GM21526 (cell line): ENCODE results near the gene TCEAL4.
A peak's percentile ranks its signal among the peaks of the same experiment; 100 is the strongest.

Experiments used
- ATAC-seq: cut with Tn5 transposase; IDR thresholded peaks from one replicate; pipeline ENCODE4 v1.9.1; 2021; ENCODE audit warnings: moderate library complexity; ENCODE audit not compliant: unreplicated experiment, low FRiP score

The TCEAL4 gene

DNA sequence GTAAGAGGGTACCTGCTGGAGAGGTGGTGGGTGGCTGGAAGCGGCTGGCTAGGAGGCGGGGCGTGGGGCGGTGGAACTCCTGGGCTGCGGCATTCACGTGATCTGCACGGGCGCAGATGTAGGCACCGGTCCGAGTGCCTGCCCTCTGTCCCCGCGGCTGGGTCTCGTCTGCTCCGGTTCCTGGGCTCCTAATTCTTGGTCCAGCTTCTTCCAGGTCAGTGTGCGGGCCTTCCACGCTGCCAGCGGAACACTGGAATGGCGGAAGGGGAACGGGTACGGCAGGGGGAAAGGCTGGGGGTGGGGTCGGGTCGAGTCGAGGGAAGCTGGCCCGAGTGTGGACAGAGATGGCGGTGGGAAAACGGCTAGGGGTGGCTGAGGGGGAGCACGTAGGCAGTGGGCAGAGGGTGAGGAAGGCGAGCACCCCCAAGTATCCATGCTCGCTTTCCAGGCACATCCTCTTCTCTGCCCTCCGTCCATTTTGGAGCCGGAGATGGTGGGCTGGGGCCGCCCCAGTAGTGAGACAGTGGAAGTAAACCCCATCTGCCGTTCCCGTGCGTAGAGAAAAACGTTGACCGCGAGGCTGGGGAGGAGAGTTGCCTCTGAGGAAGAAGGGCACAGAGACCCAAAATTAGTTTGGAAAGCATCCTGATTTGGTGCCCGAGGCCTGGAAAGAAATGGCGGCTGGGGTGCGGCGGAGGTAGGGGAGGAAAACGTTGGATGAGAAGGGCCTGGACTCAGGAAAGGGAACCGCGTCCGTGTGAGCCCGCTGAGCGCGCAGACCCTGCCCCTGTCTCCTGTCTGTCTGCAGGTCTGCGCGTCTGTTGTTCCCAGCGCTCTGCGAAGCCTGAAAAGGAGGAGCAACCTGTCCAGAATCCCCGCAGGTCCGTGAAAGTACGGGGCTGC is at the start of gene TCEAL4:
TSS of gene TCEAL4 (plus strand) at position 105 of the 903 bp plus-strand sequence. CDS start 1,161 bp downstream, outside the sequence.
- ATAC-seq = peak; percentile 75

DNA sequence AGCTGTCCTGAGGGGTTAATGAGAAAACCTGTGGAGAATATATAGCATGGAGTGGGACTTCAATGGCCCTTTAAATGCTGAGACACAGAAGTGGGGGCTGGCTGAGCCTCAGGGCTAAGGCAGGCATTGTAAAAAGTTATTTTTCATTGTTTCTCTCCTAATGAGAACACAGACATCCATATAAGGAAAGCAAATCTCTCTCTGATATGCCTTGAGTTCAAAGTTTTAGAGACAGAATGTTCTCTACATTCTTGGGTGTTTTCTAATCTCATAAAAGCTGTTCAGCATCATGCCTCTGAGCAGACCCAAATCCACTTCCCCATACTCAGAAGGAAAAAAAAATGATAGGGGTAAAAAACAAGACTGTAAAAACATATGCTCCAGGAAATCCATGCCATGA is 49.2 kb upstream of the TCEAL4 start:
- no peak for ATAC-seq

DNA sequence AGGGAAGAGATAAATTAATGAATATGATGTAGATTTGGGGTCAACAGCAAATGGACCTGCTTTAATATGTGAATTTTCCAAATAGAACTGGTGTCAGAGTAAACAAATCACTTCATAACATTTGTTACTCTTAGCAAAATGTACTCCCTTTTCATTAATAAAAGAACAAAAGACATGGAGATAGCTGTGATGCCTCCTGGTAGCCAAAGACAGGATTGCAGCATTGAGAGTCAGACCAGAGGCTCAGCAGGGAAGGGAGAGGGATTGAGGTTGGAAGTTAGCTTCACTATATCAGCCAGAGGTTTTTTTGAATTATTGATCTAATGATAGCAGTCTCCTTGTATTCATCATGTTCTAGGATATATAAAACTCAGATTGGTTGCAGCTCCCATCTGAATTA is 48.6 kb upstream of the TCEAL4 start:
- ATAC-seq = no peak

DNA sequence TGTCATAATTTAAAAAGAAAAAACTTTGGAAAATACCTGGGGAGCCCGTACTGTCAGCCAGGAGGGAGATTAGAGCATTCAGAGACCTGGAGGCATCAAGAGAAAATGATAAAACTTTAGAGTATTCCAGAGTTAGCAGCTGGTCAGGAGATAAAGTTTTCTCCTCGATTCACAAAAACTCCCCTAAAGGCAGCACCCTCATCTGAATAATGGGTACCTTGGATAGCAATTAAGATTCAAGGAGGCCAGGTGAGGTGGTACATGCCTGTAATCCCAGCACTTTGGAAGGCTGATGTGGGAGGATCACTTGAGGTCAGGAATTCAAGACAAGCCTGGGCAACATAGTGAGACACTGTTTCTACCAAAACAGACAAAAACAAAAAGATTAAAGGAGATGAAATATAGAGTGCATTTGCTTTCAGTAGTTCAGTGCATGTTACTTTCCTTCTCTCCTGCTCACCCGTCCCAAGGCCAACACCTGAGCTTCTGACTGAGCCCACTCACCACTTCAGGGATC is 47.4 kb upstream of the TCEAL4 start:
- ATAC-seq = no peak

DNA sequence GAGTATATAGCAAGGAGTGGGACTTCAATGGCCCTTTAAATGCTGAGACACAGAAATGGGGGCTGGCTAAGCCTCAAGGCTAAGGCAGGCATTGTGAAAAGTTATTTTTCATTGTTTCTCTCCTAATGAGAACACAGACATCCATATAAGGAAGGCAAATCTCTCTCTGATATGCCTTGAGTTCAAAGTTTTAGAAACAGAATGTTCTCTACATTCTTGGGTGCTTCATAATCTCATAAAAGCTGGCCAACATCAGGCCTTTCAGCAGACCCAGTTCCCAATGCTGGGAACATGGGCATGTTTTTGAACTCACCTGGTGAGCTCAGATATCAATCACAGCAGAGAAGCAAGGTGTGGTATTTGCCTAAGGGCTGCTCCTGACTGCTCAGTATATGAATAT is 46.6 kb upstream of the TCEAL4 start:
- no peak for ATAC-seq

DNA sequence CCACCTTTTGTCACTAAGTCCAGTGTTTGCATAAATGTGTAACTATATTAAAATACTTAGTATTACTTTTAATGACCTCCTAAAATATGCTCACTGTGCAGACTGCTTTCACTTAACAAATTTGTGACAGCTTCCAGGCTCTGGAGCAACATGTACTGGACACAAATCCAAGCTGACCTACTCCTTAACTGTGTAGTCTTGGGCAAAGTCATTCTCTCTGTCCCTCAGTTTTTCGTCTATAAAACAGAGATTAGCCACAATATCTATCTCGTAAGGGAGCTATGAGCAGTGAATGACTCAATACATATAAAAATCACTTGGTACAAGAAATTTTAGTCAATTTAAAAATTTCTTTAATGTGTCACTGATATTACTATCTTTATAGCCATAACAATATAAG is 45.6 kb upstream of the TCEAL4 start:
- no peak for ATAC-seq

DNA sequence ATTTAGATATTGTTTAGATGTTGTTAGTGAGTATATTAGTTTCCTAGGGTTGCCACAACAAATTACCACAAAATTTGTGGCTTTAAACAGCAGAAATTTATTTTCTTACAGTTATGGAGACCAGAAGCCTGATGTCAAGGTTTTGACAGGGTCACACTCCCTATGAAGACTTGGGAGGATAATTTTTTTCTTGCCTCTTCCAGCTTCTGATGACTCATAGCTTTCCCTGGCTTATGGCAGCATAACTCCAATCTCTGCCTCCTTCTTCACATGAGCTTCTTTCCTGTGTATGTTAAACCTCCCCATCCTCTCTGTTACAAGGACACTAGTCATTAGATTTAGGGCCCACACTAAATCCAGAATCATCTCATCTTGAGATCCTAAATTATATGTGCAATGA is 45.2 kb upstream of the TCEAL4 start:
- no peak for ATAC-seq

DNA sequence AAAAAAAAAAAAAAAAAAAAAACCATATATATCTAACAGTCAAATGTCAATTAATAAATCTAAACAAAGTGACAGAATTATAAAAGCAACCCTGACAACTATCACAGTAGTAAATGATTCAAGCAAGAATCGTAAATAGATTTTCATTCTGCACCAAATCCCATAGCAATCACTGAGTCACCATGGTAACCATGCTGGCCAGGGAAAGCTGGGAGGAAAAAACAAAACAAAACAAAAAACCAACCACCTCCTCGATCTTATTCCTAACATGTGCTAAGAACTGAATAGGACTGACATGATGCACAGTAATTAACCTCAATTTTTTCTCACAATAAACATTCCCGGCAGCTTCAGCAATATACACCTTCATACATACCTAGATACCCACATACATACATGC is 35.4 kb upstream of the TCEAL4 start:
- ATAC-seq = no peak

DNA sequence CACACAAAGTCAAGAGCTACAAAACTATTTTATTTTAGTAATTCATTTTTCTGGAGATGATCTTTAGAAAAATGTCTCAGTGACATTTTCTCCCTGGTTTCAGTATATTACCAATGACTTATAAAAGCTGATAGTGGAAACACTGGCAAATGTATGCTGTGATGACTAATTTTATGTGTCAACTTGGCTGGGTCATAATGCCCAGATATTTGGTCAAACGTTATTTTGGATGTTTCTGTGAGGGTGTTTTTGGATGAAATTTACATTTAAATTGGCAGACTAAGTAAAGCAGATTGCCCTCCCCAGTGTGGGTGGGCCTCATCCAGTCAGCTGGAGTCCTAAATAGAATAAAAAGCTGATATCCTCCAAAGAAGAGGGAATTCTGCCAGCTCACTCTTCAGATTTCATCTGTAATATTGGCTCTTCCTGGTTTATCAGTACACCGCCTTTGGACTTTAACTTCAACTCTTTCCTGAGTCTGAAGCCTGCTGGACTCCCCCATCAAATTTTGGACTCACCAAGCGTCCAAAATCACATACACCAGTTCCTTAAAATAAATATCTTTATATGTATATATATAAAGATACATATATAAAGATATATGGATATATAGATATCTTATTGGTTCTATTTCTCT is 34.8 kb upstream of the TCEAL4 start:
- no peak for ATAC-seq

DNA sequence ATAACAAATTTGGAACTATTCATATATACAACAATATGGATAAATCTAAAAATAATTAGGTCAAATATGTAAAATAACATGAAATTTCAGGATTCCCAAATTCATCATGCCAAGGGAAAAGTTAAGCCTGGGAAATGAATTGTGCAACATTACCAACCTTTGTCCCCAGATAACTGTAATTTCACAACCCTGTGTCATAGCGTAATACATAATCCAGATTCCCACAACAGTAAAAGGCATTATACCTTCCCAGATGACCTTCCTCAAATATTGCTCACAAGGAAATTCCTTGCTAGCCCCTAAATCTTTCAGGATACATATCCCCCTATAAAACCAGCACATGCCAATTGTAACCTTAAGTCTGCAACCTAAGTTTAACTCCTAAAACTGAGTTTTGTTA is 33.1 kb upstream of the TCEAL4 start:
- ATAC-seq = no peak

DNA sequence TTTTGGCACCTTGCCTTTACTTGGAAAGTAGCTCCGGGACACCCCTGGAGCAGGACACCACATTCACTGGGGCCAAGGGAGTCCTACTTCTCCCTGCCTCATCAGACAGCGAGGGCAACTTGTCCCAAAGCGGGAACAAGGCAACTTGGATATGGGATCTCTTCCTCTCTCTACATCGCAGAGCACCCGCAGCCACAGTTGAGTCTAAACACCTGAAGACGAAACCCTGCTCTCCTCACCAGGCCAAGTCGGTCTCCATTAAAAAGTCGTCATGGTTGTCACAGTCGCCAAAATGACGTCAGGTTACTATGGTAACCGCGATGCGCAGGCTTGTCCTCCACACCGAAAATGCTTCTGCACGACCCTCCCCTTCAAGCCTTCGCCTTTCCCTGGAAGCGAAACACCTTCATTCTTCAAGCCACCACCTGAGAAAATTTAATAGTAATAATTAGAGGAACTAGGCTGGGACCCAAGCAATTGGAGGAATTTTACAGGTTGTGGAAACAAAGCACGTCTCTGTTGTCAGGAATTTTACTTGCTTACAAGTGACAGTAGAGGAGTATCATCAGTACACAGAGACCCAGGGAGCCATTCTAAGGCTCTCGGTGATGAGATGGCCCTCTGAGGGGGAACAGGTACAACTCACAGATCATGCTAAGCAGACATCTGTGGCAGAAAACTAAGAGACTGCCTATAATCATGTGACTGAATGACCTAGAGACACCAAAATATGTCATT is 30.5 kb upstream of the TCEAL4 start:
- ATAC-seq = peak; percentile 97

DNA sequence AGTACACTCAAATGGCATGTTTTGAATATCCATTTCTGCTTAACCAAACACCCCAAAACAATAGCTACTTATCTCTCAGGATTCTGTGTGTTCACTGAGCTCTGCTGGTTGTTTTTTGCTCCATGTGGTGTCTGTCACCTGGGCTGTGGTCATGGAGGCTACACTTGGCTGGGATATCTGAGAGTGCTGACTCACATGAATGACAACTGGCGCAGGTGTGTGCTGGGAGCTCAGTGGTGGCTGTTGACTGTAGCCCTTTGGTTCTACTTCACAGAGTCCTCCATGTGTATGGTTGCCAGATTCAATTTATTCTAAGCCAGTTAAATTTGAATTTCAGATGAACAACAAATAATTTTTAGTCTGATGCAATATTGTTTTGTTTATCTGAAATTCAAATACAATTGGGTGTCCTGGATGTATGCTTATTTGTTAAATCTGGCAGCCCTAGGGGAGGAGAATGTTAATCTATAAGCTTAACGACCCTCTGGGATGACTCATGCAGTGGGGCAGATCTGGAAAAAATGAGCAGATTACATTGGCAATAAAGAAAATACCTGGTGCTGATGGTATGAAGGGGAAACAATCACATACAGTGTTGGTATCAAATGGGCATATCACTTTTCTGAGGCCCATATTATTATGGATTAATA is 28.2 kb upstream of the TCEAL4 start:
- no peak for ATAC-seq

DNA sequence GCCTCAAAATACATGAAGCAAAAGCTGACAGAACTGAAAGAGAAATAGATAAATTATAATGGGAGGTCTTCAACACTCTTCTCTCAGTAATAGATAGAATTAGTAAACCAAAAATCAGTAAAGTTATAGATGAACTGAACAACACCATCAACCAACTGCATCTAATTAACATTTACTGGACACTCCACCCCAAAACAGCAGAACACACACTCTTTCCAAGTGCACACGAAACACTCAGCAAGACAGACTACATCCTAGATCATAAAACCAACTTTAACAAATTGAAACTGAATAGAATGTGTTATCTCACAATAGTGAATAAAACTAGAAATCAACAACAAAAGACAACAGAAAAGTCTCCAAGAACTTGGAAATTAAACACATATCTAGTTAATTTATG is 25.1 kb upstream of the TCEAL4 start:
- ATAC-seq = no peak

DNA sequence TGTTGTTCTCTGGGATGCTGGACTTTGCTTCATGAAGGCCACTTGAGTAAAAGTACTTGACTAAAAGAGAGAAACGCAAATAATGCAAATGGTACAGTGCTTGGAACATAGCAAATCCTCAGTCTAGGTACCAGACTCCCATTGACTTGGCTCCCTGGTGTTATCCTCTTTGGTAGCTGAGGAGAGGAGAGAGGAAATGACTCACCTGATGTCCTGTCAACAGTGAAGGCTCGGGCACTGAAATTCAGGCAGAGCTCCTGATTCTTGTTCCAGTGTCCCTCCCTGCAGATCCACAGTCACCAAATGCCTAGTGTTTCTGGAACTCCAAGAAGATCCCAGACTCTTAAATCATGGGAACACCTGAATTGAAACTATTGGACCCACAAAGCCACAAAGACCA is 22.5 kb upstream of the TCEAL4 start:
- no peak for ATAC-seq

DNA sequence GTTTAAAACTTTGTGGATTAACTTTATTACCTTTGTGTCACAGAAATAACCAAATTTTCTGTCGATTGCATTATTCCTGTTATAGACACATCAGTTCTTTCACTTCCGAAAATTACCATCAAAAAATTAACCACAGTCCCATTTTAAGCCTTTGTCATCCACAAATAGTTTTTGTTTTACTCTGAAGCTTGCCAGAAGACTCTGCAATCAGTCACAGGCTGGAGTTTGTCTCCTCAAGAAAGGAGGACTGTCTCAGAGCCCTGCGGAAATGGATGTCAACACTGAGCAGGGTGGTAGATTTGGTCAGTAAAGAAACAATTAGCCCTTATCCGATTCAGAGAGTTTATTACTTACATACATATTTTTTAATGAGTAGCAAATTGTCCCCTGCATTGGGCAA is 20.1 kb upstream of the TCEAL4 start:
- ATAC-seq = no peak

DNA sequence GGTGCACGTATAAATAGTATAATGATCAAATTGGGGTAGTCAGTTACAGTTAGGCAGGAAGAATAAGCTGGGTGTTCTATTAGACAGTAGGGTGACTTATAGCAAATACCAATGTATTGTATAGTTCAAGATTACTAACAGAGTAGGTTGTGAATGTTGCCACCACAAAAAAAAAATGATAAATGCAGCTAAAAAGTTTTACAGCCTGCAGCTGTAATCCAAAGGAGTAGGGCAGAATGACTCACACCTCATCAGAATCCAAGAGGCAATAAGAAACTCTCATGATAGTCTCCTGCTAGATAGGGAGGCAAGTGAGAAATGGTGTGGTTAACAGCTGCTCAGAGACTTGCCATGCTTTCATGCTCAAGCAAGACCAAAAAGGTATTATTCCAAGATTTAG is 19.6 kb upstream of the TCEAL4 start:
- no peak for ATAC-seq

DNA sequence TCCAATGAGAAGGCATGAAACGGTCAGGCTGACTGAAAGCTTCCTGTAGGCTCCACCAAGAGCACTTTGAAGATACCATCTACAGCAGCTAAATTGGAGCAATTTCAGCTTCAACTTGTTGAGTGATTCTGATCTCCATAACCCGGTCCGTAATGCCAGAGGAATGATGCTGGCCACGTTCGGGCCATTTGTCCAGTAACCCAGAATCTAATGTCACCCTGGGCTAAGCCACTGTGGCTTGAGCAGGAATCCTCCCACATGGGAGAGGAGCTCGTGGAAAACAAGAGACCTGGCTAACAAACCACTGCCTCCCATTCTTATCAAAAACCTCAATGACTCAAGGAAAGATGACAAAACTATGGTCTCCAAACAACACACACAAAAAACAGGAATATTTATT is 14.2 kb upstream of the TCEAL4 start:
- no peak for ATAC-seq

DNA sequence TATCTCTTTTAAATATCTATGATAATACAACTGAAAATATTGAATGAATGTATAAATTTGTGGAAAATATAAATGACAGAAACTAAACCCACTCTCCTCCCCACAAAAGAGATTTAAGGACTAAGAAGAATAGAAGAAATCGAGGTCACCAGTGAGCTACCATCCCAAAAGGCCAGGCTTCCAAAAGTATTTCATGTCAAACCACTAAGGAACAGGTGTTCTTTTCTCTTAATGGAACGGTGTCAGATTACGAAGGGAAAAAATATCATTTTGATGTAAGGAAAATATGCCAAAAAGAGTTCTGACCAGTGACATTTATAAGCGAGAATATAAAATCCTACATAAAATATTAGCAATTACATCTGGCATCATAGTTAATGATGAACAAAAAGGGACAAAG is 13.6 kb upstream of the TCEAL4 start:
- no peak for ATAC-seq

DNA sequence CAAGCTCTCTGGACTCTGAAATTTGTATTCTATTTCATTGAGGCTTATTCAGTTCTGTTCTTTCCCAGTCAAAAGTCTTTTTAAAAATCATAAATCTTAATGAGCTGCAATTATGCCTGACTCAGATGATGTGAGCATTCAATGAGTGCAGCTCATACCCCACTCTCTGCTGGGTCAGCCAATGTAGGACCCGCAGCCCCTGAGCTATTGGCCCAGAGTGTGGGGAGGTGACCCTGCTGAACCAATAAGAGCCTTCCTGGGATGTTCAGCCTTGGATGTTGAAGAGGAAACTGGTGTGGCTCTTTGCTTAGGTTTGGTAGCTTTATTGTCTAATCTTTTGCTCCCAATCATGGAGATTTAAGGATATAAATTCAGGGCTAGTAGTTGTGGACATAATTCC is 12.1 kb upstream of the TCEAL4 start:
- ATAC-seq = no peak

DNA sequence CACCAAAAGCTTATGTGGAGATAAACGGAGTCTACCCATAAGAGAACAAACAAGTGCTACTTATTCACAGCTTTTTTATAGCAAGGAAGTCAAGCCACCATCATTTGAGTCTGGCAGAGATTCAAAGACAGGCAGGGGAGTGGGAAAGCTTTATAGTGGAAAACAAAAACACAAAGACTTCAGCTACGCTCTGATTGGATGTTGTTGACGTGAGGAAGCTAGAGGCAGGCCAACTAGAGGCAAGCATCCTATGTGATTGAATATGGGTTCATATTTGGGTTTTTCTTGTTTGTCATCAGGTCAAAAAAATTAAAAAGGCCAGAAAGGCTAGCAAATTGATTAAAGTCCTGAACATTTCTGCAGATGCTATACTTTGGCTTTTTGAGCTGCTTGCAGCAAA is 719 bp upstream of the TCEAL4 start:
- ATAC-seq = no peak

DNA sequence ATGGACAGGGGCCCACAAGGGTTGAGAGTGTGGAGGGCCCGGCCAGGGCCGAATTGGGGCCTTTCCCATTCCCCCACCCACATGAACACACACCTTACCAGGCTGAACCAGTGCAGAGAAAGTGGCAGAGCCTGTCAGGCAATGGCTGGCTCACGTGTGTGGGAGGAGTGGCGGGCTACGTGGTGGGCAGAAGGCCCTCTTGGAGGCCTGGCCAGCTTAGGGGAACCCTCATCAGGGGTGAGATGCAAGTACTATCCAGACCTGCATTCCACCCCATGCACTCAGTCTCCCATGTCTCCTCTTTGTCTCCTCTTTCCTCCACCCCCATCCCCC is 965 bp downstream of the TCEAL4 start:
- no peak for ATAC-seq
